Stimulated activated CD8-positive, alpha-beta memory T cell treated with anti-CD3 and anti-CD28 coated beads, Interleukin-12 subunit alpha, Interleukin-12 subunit beta, amount 100 ng/mL, for 24 hours (primary cell): Measurements from ENCODE around the gene ABCC5.
A peak's percentile ranks its signal among the peaks of the same experiment; 100 is the strongest.
"Not testable (repeated sequence)": the region's sequence is repeated elsewhere in the genome, so short reads cannot be mapped to it uniquely, and the experiment has no call there.

Experiments
- DNase-seq: peaks from one replicate; pipeline ENCODE4 v3.0.0-alpha.2; 2020; ENCODE audit errors: extremely low read depth

Gene ABCC5

GRCh38 chr3:184017672-184018423 is at the start of gene ABCC5:
Gene ABCC5, minus strand, starts transcription at chr3:184017884. Its CDS starts 3,492 bp downstream, at chr3:184014392.
- peak; percentile 64 for DNase-seq

GRCh38 chr3:184066211-184066610 is 48.5 kb upstream of the ABCC5 start:
- no peak for DNase-seq

GRCh38 chr3:184062637-184063036 is 45.0 kb upstream of the ABCC5 start:
- DNase-seq = no peak

- DNase-seq = no peak
These were observed 41.7 kb upstream of the ABCC5 start for GRCh38 chr3:184059424-184059823.

GRCh38 chr3:184058029-184058428 is 40.3 kb upstream of the ABCC5 start:
- DNase-seq = no peak

GRCh38 chr3:184052767-184053166 is 35.1 kb upstream of the ABCC5 start, which contains the start of gene HTR3C:
Gene HTR3C, plus strand, starts transcription at chr3:184053047. Its CDS starts 34 bp downstream, at chr3:184053081.
- DNase-seq = no peak

- no peak for DNase-seq
These were observed 32.6 kb upstream of the ABCC5 start for GRCh38 chr3:184050217-184050847.

- DNase-seq = no peak
These were observed 28.3 kb upstream of the ABCC5 start for GRCh38 chr3:184045995-184046394.

- DNase-seq = no peak
These were observed 24.9 kb upstream of the ABCC5 start for GRCh38 chr3:184042617-184043016.

- no peak for DNase-seq
These were observed 22.3 kb upstream of the ABCC5 start for GRCh38 chr3:184040010-184040409.

- DNase-seq = no peak
These were observed 21.7 kb upstream of the ABCC5 start for GRCh38 chr3:184039414-184039813.

GRCh38 chr3:184038307-184038706 is 20.6 kb upstream of the ABCC5 start:
- not testable (repeated sequence) for DNase-seq

- no peak for DNase-seq
These were observed 20.1 kb upstream of the ABCC5 start for GRCh38 chr3:184037816-184038215.

GRCh38 chr3:184031187-184031792 is 13.6 kb upstream of the ABCC5 start, which contains the start of gene HTR3D:
Gene HTR3D, plus strand, starts transcription at chr3:184031742. Its CDS starts 0 bp downstream, at chr3:184031742.
- no peak for DNase-seq

- no peak for DNase-seq
These were observed 12.9 kb upstream of the ABCC5 start for GRCh38 chr3:184030536-184030935.

- DNase-seq = no peak
These were observed 11.8 kb upstream of the ABCC5 start for GRCh38 chr3:184029443-184029842.

- DNase-seq = not testable (repeated sequence)
These were observed 10.7 kb upstream of the ABCC5 start for GRCh38 chr3:184028275-184028890.

GRCh38 chr3:184025256-184025655 is 7.6 kb upstream of the ABCC5 start:
- not testable (repeated sequence) for DNase-seq

GRCh38 chr3:184022323-184022722 is 4.6 kb upstream of the ABCC5 start:
- DNase-seq = no peak

- no peak for DNase-seq
These were observed 815 bp upstream of the ABCC5 start for GRCh38 chr3:184018424-184018973.

GRCh38 chr3:184016811-184017671 is 643 bp downstream of the ABCC5 start:
- peak; percentile 15 for DNase-seq
